Hippocampal formation (tissue), 2 donors: ENCODE data around the gene CT47A1.
A peak's percentile ranks its signal among the peaks of the same experiment; 100 is the strongest.
"Not testable (repeated sequence)": the region's sequence is repeated elsewhere in the genome, so short reads cannot be mapped to it uniquely, and the experiment has no call there.

Source experiments
- DNase-seq, 2 donors: peaks; one replicate each; lab custom pipeline; 2025; lab: John Stamatoyannopoulos, UW

Gene CT47A1

DNA sequence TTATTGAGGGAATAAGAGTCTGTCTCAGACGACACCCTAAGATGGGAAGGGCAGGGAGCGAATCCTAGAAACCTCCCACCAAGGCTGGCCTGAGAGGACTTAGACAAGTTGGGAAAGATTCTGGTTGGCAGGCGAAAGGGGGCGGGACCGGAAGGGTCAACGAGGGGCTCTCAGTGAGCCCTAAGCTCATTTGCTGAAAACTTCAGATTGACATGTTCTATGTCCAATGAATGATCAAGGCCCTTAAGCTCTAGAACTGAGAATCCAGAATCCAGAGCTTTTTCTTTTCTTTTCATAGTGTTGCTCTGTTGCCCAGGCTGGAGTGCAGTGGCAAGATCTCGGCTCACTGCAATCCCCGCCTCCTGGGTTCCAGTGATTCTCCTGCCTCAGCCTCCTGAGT, at the start of gene CT47A1:
Gene CT47A1, minus strand, starts transcription at position 101 of the 400 bp plus-strand sequence. CDS start 231 bp downstream, outside the sequence.
- not testable (repeated sequence) for DNase-seq

DNA sequence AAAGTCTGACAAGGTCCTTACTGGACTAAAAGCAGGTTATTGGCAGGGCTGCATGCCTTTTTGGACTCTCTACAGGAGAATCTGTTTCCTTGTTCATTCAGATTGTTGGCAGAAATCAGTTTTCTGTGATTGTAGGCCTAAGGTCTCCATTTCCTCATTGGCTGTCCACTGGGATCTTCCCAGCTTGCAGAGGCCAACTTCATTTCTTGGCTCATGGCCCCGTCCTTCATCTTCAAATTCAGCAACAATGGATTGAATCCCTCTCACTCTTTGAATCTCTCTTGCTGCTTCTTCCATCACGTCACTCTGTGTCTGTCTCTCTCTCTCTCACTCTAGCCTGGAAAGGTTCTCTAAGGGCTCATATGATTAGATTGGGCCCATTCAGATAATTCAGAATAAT, 47.0 kb upstream of the CT47A1 start:
- no peak for DNase-seq

DNA sequence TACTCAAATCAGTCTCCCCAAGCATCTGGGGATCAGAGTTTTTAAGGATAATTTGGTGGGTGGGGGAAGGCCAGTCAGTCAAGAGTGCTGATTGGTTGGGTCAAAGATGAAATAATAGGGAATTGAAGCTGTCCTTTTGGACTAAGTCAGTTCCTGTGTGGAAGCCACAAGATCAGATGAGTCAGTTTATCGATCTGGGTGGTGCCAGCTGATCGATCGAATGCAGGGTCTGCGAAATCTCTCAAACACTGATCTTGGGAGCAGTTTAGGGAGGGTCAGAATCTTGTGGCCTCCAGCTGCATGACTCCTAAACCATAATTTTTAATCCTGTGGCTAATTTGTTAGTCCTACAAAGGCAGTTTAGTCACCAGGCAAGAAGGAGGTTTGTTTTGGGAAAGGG, 44.5 kb upstream of the CT47A1 start:
- DNase-seq, result no peak

DNA sequence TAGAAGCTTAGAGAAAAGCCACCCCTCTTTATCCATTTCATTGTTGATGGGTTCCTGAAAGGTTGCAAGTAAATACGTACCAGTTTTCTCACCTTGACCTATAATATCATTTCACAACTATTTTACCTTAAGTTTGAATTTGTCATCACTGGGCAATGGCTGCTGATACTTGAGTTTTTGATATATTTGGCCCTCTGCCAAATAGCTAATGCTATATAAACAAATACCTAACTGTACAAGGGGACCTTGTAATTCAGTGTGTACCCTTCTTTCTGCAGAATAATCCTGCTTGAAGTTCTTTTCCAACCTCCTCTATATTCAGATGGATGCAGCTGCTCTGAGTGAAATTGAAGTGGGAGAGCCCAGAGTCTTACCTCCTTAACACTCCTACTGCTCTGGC, 42.9 kb upstream of the CT47A1 start:
- DNase-seq, result no peak

DNA sequence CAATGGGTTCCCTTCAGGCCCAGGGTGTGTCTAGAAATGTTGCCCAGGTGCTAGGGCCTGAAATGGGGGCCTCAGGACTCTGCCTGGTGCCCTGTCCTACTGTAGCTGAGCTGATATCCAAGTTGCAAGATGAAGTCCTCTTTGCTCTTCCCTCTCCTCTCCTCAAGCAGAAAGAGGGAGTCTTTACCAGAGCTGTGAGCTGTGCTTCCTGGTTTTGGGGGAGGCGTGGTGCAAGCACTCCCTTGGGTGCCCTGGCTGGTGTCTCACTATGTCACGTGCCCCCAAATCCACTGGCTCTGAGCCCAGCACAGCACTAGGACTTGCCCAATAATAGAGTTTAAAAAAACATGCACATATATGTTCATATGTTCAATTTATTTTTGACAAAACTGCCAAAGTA, 29.3 kb upstream of the CT47A1 start:
- no peak for DNase-seq

DNA sequence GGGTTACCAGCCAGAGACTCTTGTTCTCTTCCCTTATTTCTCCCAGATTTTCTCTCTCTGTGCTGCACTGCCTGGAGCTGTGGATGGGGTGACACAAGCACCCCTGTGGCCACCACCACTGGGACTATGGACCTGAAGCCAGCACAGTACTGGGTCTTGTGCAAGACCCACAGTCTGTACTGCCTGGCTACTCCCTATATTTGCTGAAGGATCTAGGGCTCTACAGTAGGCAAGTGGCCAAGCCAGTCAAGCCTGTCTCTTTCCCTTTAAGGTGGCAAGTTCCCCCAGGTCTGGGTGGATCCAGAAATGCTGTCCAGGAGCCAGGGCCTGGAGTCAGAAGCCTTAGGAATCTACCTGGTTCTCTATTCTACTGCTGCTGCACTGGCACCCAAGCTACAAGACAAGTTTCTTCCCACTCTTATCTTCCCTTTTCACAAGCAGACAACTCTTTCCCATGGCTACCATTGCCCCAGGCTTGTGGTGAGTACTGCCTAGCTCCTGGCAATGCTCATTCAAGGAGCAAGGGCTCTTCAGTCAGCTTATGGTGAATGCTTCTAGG, 28.4 kb upstream of the CT47A1 start:
- DNase-seq, result no peak

DNA sequence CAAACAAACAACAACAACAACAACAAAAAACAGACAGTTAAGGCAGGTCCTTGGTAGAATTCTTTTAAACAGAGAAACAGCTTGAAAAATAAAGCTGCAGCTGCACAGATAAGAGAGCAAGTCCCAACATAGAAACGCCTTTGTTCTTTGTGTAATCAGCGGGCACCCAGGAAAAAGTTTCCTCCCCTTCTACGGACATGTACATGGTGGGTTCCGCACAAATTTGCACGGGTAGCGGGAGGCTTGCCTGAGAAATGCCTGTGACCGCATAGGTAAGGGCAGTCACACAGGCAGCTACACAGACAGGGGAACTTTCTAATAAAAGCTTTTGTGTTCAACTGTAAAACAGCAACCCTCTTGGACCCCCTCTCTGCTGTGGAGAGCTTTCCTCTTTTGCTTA, 25.7 kb upstream of the CT47A1 start:
- peak in 1 of 2 donors; percentile 2 for DNase-seq

DNA sequence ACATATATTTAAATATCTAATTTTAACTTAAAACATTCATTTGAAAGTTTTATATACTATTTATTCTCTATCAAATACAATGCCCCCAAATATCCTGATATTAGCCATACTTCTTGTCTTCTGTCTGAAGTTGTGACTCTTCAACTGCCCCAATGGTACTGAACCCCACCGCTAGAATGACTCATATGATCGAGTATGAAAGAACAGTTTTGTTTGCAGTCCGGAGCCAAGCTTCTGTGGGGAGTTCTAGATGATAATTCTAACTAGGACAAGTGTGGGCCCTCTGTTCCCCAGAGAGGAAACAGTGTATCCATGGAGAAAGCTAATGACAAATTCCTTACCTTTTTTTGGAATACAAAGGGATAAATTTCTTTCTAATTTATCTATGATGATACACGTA, 24.7 kb upstream of the CT47A1 start:
- DNase-seq, result peak in 1 of 2 donors; percentile 18

DNA sequence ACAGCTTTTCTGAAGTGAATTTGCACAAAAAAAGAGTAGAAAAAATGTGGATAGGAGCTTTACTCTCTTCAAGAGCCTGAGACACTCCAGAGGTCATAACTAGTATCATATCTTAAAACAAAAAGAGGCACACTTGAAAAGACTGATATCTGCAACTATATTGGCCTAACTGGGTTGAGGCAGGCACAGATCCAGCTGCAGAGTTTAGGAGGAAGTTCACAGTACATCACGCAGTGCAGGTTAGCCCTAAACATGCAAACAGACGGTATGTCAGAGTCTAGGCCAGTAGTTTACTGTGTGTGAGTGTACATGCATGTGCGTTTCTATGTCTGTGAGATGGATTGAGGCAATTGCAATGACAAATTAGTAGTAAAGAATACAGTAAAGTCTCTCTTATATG, 24.2 kb upstream of the CT47A1 start:
- DNase-seq, result no peak

DNA sequence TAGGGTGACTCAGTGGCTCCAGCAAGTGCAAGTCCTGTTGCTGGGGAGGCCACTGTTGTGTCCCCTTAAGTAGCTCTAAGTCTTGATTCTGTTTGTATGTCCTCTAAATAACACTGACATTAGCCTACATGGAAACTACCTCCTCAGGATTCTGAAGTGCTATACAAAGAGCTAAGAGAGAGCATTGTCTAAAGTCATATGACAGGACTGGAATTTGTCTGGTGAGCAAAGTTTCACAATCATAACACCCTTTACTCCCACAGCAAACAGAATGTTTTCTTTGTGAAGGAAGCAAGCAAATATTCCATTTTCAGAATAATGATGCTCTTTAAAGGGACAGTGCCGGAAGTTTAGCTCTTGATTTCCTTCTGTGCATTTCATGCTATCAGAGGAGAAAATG, 23.4 kb upstream of the CT47A1 start:
- DNase-seq, result peak in 1 of 2 donors; percentile 3

DNA sequence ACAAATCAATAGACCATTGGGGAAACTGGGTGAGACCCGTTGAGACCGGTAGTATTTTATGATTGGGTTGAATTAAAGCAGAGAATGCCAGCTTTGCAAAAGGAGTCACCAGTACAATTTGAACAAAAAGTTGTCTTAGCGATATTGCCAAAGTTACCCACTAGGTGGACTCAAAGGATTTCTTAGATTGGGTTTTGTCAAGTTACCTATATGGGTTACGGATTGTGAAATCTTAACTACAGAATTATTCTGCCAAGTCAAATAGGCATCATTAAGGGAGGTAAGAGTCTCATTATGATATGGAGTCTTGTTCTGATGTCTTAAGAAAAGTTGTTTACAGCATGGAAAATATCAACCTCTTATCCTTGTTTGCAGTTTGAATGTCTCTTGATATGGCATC, 15.0 kb upstream of the CT47A1 start:
- DNase-seq, result no peak

DNA sequence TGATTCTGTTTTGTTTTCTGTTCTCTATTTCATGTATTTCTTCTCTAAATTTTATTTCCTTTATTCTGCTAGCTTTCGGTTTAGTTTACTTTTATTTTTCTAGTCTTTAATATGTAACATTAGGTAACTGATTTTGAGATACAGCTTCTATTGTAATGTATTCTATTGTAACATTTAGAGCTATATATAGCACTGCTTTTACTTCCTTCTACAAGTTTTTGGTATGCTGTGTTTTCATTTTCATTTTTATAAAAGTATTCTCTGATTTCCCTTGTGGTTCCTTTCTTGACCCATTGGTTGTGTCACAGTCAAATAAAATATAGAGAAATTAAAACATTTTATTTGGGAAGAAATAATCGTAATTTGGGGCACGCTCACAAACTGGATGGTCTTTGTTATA, 13.9 kb upstream of the CT47A1 start:
- no peak for DNase-seq

DNA sequence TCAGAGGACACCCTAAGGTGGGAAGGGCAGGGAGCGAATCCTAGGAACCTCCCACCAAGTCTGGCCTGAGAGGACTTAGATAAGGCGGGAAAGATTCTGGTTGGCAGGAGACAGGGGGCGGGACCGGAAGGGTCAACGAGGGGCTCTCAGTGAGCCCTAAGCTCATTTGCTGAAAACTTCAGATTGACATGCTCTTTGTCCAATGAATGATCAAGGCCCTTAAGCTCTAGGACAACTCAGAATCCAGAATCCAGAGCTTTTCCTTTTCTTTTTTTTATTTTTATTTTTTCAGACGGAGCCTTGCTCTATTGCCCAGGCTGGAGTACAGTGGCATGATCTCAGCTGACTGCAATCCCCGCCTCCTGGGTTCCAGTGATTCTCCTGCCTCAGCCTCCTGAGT, 29.1 kb downstream of the CT47A1 start, which contains the start of gene CT47A7:
Gene CT47A7, minus strand, starts transcription at position 101 of the 400 bp plus-strand sequence. CDS start 255 bp downstream, outside the sequence.
- DNase-seq, result not testable (repeated sequence)
